ENCODE data around the gene NIT2.
"Not testable (repeated sequence)": the region's sequence is repeated elsewhere in the genome, so short reads cannot be mapped to it uniquely, and the experiment has no call there.

The NIT2 gene

GRCh38 chr3:100334488-100335351 is at the start of gene NIT2:
Gene NIT2, plus strand, starts transcription at chr3:100334757. Its CDS starts 35 bp downstream, at chr3:100334792.
- DNase-seq (ENCODE audit: low read depth in 2 of 2), result peak; percentile 58 to 62

DNA sequence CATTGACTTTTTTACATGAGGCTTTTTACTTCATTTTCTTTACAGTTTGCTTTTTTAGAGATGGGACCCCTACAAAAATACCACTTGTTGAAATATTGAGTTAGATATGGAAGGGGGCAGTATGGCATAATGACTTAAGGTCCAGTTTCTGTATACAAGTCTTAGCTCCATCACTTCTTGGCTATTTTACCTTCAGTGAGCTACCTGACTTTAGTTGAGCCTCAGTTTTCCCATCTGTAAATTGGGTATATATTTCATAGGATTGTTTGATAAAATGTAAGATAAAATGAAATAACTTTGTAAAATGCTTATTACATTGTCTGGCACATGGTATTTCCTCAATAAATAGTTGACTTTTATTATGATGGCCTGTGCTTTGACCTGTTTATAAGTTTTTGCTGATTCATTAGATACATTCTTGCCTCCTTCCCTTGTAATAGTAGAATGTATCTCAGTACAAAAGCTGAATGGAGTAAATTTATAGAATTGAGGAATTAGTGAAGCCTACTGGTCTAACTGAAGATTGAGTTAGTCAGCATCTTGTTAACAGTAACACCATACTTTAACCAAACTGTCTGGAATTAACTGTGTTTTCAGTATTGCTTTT is 46.2 kb upstream of the NIT2 start:
- DNase-seq (ENCODE audit: low read depth in 2 of 2), result no peak

- DNase-seq (ENCODE audit: low read depth in 2 of 2), result no peak
These were observed 45.2 kb upstream of the NIT2 start for GRCh38 chr3:100289339-100289738.

DNA sequence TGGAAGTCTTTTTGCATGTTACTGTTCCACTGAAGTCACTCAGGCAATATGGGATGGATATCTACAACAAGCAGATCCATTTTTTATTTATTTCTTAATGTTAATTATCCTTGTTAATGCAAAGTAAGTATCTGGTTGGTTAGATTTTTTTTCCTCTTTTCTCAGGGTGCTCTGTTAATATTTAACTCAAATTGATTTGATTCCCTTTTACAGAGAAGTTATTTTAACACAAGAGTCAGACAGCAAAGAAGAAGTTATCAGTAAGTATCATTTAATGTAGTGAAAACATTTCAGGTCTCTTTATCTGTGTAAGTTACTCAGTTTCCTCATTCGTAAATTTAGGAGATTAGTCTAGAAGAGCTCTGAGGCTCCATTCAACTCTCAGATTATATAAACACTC is 39.5 kb upstream of the NIT2 start:
- no peak for DNase-seq (ENCODE audit: low read depth in 2 of 2)

GRCh38 chr3:100297784-100298183 is 36.8 kb upstream of the NIT2 start:
- no peak for DNase-seq (ENCODE audit: low read depth in 2 of 2)

- no peak for DNase-seq (ENCODE audit: low read depth in 2 of 2)
These were observed 35.5 kb upstream of the NIT2 start for GRCh38 chr3:100299016-100299415.

GRCh38 chr3:100306695-100307094 is 27.9 kb upstream of the NIT2 start:
- DNase-seq (ENCODE audit: low read depth in 2 of 2), result no peak

DNA sequence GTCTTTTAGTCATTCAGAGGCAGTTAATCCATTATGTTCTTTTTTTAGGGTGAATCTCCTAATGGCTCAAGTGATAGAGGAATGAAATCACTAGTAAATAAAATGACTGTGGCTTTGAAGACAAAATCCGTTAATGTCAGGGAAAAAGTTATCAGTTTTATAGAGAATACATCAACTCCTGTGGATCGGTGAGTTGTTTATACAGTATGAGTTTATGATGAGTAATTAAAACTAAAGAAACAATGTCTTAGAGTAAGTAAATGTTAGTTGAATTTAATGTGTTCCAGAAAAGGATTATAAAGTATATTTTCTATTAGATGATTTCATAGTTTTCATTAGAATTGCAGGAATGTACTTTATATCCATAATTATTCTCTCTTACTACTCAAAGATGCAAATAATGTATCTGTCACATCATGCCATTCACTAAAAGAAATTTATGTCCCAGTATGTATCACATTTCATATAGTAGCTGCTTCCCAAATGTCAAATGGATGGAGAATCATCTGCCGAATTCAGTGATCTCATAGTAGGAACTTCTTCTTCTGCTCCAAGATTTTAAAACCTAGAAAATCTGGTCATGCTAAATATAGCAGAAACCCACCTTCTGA is 24.1 kb upstream of the NIT2 start:
- DNase-seq (ENCODE audit: low read depth in 2 of 2), result no peak

DNA sequence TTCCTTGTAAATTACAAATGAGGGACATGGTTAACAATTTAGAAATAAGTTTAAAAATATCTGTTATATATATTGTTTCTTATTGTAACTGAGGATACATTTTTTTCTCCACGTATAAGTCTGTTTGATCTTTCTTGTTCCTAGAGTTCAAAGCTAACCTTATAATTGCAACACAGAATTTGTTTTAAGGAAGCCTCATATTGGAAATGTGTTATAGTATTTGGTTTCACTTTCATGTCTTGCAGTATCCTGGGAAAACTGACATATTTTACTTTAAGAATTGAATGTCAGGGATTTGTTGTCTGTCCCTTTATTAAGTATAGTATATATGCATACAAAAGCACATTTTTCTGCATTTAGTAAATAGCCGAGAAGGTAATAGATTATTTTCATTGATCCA is 23.5 kb upstream of the NIT2 start:
- DNase-seq (ENCODE audit: low read depth in 2 of 2), result no peak

- peak in 1 of 2 donors; percentile 2 for DNase-seq (ENCODE audit: low read depth in 2 of 2)
These were observed 17.9 kb upstream of the NIT2 start for GRCh38 chr3:100316641-100317069.

DNA sequence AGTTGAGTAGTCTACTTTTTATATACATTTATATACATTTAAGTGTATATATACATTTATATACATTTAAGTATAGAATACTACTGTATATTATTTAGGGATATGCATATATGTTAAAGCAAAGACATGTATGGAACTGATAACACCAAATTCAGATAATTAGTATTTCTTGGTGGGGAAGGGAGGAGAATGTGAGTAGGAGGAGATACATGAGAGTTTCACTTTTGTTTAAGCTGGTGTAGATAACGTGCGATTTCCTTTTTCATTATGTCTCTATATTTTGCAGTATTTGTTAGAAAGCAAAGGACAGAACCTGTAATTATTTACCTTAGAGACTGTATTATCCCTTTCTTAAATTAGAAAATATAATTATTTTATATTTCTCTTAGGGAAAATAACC is 16.6 kb upstream of the NIT2 start:
- no peak for DNase-seq (ENCODE audit: low read depth in 2 of 2)

DNA sequence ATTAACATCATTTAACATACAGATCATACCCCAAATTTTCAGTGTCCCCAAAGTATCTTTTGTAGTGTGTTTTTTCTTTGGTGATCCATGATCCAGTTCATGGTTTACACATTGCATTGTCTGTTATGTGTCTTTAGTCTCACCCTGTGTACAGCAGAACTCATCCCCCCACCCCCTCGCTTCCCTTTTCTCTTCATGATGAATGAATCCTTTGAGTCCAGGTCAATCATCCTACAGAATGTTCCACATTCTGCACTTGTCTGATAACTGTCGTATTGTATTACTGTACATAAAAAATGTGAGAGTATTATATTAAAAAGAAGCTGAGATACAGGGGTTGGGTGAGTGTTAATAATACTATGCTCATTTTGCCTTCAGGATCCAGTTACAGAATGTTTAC is 14.6 kb upstream of the NIT2 start:
- no peak for DNase-seq (ENCODE audit: low read depth in 2 of 2)

DNA sequence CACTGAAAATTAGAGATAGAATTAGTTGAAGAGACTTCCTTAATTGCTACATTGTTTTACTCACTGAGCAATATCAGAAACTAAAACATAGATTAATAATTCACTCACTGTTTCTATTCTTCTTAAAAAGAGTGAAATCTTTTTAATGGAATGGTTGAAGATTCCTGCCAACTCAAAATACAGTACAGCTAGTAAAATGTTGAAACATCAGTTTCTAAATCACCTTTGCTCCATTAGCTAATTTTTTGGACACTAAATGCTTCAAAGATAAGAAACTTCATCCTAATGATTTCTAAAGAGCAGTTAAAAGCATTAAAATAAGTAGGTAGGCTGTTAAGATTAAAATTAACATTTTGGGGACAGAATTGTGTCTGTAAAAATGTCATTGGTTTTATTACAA is 10.5 kb upstream of the NIT2 start:
- DNase-seq (ENCODE audit: low read depth in 2 of 2), result no peak

- DNase-seq (ENCODE audit: low read depth in 2 of 2), result no peak
These were observed 8.7 kb upstream of the NIT2 start for GRCh38 chr3:100325827-100326226.

GRCh38 chr3:100327377-100327776 is 7.2 kb upstream of the NIT2 start:
- not testable (repeated sequence) for DNase-seq (ENCODE audit: low read depth in 2 of 2)

DNA sequence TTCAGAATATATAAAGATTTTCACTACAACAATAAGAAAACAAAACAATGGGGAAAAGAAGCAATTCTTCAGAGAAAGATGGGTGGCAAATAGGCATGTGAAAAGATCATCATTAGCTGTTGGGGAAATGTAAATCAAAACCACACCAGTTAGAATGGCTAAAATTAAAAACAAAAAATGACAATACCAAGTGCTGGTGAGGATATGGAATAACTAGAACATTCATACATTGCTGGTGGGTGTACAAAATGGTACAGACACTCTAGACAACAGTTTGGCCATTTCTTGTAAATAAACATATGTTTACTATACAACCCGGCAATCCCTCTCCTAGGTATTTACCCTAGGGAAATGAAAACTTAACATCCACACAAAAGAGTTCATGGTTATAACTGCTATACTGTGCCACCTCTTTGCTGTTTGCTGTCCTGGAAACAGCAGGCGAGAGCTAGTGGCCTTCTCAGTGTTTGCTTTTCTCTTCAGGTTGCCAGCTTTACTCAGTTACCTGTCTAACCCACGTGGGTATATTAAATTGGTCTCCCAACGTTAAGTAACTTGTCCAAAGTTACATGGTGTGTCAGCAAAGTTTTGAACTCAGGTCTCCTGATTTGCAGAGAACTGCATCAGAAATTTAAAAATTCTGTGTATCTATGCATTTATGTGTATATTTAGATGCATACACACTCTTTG is 4.6 kb upstream of the NIT2 start:
- no peak for DNase-seq (ENCODE audit: low read depth in 2 of 2)

- no peak for DNase-seq (ENCODE audit: low read depth in 2 of 2)
These were observed 3.9 kb upstream of the NIT2 start for GRCh38 chr3:100330651-100331050.

DNA sequence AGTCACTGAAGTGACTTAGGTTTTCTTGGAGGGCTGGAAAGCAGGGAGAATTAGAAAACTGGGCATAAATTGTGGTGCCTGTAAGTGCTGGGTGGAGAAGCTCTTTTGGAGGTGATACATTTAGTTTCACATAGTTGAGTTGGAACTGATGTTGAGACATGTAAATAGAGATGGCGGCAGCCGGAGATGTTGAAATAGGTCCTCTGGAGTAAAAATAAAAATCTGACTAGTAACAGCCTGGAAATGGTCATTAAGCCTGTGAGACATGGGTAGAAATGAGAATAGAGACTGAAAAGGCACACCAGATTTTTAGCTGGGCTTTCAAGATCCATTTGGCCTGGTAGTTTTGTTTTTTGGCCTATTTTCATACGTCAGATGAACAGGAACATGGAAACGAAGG is 2.9 kb upstream of the NIT2 start:
- no peak for DNase-seq (ENCODE audit: low read depth in 2 of 2)

GRCh38 chr3:100333051-100333450 is 1.5 kb upstream of the NIT2 start:
- DNase-seq (ENCODE audit: low read depth in 2 of 2), result no peak

GRCh38 chr3:100333970-100334487 is 528 bp upstream of the NIT2 start:
- peak in 1 of 2 donors; percentile 1 for DNase-seq (ENCODE audit: low read depth in 2 of 2)

DNA sequence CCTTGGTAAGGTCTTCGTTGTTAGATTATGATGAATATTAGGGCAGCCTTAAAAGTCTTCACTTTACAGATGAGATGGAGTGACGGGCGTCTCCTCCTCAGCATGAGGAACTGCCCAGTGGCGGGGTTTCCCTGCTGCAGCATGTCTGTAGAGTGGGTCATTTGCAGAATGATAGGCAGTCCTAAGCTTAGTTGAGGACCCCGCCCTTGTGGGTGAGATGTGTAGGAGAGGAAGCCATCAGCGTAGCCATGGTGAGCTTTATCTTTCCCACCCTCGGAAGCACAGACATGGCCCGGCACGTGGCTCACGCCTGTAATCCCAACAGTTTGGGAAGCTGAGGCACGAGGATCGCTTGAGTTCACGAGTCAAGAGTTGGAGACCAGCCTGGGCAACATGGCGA is 877 bp downstream of the NIT2 start:
- DNase-seq (ENCODE audit: low read depth in 2 of 2), result no peak

- DNase-seq (ENCODE audit: low read depth in 2 of 2), result not testable (repeated sequence)
These were observed 1.7 kb downstream of the NIT2 start for GRCh38 chr3:100336229-100336628.
